ENCODE measurements around the gene ABCG5. TPM values are rescaled to one million over a fixed set of nuclear protein-coding genes. Genes with fewer than 3 reads are reported as not detected.

ABCG5 gene
- total and polyA plus RNA-seq, 2 of the 4 experiments (the other 2 are of a cell fraction): not detected

DNA sequence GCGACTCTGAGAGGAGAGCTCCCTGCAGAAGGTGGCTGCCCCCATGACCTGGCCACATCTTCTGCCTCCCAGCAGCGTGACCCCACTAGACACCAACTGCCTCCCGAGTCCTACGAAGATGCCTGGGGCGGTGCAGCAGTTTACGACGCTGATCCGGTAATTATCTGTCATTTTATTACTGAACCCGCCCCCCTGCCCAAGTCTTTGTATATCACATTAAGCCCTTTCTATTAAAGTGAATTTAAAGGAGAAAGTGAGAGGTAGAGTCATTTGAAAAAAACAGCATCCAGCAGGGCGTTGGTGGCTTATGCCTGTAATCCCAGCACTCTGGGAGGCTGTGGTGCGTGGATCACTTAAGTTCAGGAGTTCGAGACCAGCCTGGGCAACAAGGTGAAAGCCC is 33.5 kb upstream of the ABCG5 start:
- ChIA-PET POLR2A (ENCODE audit: unreplicated experiment) (no interaction called here), CTCF (no interaction called here)
- Histone ChIP-seq H4K91ac (ENCODE audit: insufficient read depth, low read depth, low read length) (no peak overlapping the region), H3K27me3 (ENCODE audit: control insufficient read depth, insufficient read depth, low read length) (peaks cover 35% of the 10 kb centered on the region), H3K4me3 (ENCODE audit: insufficient read depth, low read depth, low read length) (no peak overlapping the region), H3K4ac (ENCODE audit: low read depth, low read length) (no peak overlapping the region), H3K27ac (ENCODE audit: insufficient read depth, low read length) (no peak overlapping the region), H2BK5ac (ENCODE audit: low read depth, low read length, poor library complexity, severe bottlenecking) (no peak overlapping the region), H3K14ac (replicated peaks; ENCODE audit: low read depth, low read length) (no peak overlapping the region), H3K79me1 (ENCODE audit: low read depth in 1 of 2, low read length in 2 of 2) (no peaks in the 10 kb centered on the region), H3K18ac (ENCODE audit: low read depth, low read length) (no peak overlapping the region), H3K56ac (ENCODE audit: extremely low read depth, insufficient read depth, low read length) (no peak overlapping the region), H2BK120ac (ENCODE audit: low read depth, low read length) (no peak overlapping the region), H3K9me3 (ENCODE audit: control insufficient read depth, insufficient read depth, low read length) (no peaks in the 10 kb centered on the region), H2BK15ac (ENCODE audit: low read depth, low read length) (no peak overlapping the region), H3K9ac (ENCODE audit: low read depth, low read length) (no peak overlapping the region), H2AK5ac (ENCODE audit: low read depth, low read length) (no peak overlapping the region), H4K5ac (ENCODE audit: low read depth, low read length) (no peak overlapping the region), H2BK20ac (ENCODE audit: low read depth, low read length) (no peak overlapping the region), H3K23ac (ENCODE audit: low read depth, low read length) (no peak overlapping the region), H3K9me1 (ENCODE audit: insufficient read depth, low read length) (no peaks in the 10 kb centered on the region), H4K20me1 (ENCODE audit: insufficient read depth, low read length) (no peaks in the 10 kb centered on the region), H3K4me2 (ENCODE audit: low read depth, low read length) (no peak overlapping the region), H3K36me3 (ENCODE audit: control insufficient read depth, insufficient read depth, low read length) (no peaks in the 10 kb centered on the region), H3K4me1 (ENCODE audit: control insufficient read depth, insufficient read depth, low read length) (no peaks in the 10 kb centered on the region), H2AFZ (replicated peaks; ENCODE audit: low read length, poor library complexity) (no peak overlapping the region), H2AK9ac (replicated peaks; ENCODE audit: low read depth, low read length, poor library complexity) (no peak overlapping the region), H4K8ac (ENCODE audit: low read depth in 2 of 2, low read length in 2 of 2) (no peak overlapping the region)
- in situ Hi-C loops (cut with MboI; ENCODE audit: low sequenced_read_pairs): no loop called here
- intact Hi-C loops (cut with micrococcal nuclease): no loop called here
- ATAC-seq (ENCODE audit: low read depth) (no peak), DNase-seq (no peak)
- BruUV-seq (replicated peaks): no TSS peak
- TF ChIP-seq FOS (IDR thresholded peaks at IDR 0.05; ENCODE audit: low read depth, low read length) (no peak), NFE2L2 (IDR thresholded peaks at IDR 0.05; ENCODE audit: low read depth, low read length) (no peak), POLR2A (IDR thresholded peaks at IDR 0.05; ENCODE audit: low read depth, low read length) (no peak), CEBPB (IDR thresholded peaks at IDR 0.05; ENCODE audit: low read depth, low read length) (no peak), CHD1 (IDR thresholded peaks at IDR 0.05; ENCODE audit: low read depth, low read length) (no peak), RFX5 (IDR thresholded peaks at IDR 0.05; ENCODE audit: low read depth, low read length) (no peak), BHLHE40 (IDR thresholded peaks at IDR 0.05; ENCODE audit: low read depth, low read length) (no peak), RAD21 (IDR thresholded peaks at IDR 0.05; ENCODE audit: low read length) (no peak), MXI1 (IDR thresholded peaks at IDR 0.05; ENCODE audit: borderline replicate concordance, low read depth, low read length) (no peak), RCOR1 (IDR thresholded peaks at IDR 0.05; ENCODE audit: insufficient replicate concordance, low read length) (no peak)
- TF ChIP-seq, protein P1, sequence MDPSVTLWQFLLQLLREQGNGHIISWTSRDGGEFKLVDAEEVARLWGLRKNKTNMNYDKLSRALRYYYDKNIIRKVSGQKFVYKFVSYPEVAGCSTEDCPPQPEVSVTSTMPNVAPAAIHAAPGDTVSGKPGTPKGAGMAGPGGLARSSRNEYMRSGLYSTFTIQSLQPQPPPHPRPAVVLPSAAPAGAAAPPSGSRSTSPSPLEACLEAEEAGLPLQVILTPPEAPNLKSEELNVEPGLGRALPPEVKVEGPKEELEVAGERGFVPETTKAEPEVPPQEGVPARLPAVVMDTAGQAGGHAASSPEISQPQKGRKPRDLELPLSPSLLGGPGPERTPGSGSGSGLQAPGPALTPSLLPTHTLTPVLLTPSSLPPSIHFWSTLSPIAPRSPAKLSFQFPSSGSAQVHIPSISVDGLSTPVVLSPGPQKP (IDR thresholded peaks at IDR 0.05; ENCODE audit: borderline replicate concordance, low read depth, low read length): no peak
- dilution Hi-C loops (cut with HindIII; ENCODE audit: low sequenced_read_pairs, unreplicated experiment): no loop called here
- no CpG with 5 or more reads among the region's 12 CpGs for WGBS, 2 experiments (ENCODE audit: extremely low coverage in 2 of 2, insufficient read length in 1 of 2)

All from IMR-90 (cell line).